Urothelium cell line (cell line): ENCODE measurements around the gene SEMA3F.
"Not testable (repeated sequence)": the region's sequence is repeated elsewhere in the genome, so short reads cannot be mapped to it uniquely, and the experiment has no call there.

ENCODE experiments used
- DNase-seq: peaks from one replicate; pipeline ENCODE4 v3.0.0; 2011; ENCODE audit warnings: low spot score, mixed read lengths
- FAIRE-seq: peaks from 2 replicates; lab custom pipeline; 2011; peaks lifted over from hg19 to GRCh38; lab: Jason Lieb, UNC

The SEMA3F gene

DNA sequence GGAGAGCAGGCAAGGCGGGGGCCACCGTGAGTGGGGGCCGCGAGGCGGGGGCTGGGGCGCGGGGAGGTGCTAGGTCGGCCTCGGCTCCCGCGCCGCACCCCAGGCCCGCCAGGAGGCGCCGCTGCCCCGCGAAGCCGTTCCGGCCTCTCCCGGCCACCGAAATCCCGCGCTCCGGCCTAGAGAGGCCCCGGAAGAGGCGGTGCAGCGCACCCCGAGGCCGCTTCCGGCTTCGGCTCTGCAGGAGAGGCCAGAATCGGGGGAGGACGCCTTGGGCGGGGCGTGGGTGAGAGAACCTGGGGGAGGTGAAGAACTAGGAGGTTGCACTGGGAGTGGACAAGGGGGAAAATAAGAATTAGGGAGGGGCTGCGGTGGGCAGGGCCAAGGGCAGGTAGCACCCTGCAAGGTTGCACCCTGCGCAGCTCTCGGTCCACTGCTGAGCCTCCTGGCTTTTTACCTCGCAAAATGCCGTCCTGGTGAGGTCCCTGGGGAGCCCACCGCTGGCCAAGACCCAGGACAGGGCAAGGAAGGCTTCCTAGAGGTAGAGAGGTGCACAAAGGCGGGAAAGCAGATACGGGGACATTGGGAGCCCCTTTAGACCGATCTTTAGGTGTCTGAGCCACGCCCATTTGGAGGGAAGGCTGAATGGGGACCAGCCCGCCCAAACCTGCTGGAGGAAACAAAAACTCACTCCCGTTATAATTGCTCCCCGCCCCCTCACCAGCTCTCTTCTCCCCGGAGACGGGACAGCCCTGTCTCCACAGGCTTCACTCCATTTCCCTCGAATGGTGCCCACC lies 72.5 kb downstream of the SEMA3F start:
- FAIRE-seq, result no peak
- DNase-seq, result peak; percentile 97

DNA sequence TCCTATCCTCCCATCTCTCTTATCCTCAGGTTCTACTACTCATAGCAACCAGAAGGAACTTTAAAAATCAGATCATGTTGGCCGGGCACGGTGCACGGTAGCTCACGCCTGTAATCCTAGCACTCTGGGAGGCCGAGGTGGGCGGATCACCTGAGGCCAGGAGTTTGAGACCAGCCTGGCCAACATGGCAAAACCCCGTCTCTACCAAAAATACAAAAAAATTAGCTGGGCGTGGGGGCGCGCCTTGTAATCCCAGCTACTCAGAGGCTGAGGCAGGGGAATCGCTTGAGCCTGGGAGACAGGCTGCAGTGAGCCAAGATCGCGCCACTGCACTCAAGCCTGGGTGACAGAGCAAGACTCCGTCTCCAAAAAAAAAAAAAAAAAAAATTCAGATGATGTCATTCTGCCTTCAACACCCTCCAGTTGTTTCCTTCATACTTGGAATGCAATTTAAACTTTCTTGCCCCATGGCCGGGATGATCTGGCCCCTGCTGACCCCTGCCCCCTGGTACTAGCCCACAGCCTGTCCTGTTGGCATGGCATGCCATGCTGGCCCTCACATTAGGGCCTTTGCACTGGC lies 73.2 kb downstream of the SEMA3F start:
- FAIRE-seq, DNase-seq: not testable (repeated sequence)

DNA sequence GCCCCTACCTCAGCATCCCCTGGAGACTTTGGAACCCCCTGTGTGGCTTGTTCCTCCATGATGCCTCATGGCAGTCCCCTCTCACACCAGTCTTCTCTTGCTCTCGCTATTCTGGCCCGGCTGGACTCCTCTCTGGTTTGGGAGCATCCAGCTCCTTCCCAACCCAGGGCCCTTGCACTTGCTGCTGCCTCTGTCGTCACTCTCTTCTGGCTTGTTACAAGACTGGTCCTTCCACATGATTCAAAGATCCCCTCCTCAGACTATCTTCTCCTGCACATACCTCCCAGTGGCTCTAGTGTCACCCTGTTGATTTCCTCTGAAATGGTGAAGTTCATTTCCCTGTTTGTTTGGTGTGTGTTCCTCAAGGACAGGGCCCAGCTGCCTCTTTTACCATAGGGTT lies 74.4 kb downstream of the SEMA3F start:
- DNase-seq, result no peak
- no peak for FAIRE-seq

DNA sequence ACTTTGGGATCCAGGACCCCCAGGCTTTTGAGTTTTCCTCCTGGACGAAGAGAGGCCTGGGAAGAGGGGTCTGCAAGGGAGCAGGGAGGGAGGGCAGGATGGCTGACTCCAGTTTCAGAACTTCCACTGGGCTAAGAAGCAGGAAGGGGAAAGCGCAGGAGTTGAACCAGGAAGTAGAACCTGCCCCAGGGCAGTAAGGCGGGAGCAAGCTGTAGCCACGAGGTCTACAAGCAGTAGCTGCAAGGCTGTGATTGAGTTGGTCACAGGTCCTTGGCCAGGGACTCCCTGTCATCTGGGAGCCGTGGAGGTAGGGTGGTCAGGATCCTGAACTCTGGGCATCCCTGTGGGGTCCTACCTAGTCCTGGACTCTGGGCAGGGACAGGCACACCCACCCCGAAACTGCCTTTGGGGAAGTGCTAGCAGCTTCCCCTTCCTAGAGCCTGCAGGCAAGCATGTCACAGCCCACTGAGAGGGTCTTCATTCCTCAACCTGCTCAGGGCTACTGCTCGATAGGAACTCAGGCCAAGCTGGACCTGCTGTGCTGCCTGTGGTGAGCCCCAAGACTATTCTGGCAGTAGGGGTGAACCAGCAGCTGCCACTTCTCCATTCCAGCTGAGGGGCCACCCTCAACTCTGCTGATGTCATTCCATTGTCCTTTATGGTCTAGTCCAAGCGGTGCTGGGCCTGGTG lies 75.1 kb downstream of the SEMA3F start:
- no peak for FAIRE-seq
- no peak for DNase-seq

DNA sequence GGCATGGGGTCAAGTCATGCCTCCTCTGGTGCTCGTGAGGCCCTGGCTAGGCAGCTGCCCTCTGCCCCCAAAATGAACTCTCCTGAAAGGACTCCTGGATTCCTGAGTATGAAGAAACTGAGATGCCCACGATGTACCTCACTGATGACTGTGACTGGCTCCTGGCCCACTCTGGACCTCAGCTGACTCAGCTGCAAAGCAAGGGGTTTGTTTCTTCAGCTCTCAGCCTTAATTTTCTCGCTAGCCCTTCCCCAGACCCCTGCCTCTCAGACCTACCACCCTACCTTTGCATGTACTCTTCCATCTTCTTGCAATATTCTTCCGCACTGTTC lies 75.6 kb downstream of the SEMA3F start:
- no peak for DNase-seq
- no peak for FAIRE-seq

DNA sequence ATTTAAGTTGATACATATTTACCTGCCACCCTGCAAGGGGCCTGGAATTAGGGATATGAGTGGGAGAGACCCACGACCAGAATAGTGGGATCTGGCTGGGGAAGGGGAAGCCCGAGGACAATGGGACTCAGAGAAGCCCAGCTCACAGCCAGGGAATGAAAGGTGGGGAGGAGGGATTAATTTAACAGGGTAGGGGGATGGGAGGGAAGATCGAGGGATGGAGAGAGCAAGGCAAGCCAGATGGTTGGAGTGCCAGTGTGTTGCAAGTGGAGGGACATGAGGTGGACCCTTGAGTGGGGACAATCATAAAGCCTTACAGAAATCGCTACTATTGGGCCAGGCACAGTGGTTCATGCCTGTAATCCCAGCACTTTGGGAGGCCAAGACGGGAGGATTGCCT lies 76.5 kb downstream of the SEMA3F start:
- FAIRE-seq (no peak), DNase-seq (no peak)

DNA sequence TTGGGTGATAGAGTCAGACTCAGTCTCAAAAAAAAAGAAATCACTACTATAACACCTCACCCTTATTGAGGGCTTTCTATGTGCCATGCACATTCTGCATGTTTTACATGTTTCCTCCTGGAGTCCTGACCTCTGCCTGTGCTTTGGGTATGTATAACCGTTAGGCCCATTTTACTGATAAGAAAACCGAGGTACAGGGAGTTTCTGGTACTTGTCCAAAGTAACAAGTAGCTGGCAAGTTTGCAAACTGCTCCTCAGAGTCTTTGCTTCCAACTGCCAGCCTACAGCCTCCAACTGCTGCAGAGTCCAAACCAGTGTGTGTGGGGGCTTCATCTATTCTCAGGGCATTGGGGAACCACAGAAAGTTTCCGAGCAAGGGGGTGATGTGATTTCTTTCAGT lies 77.2 kb downstream of the SEMA3F start:
- FAIRE-seq (no peak), DNase-seq (no peak)

DNA sequence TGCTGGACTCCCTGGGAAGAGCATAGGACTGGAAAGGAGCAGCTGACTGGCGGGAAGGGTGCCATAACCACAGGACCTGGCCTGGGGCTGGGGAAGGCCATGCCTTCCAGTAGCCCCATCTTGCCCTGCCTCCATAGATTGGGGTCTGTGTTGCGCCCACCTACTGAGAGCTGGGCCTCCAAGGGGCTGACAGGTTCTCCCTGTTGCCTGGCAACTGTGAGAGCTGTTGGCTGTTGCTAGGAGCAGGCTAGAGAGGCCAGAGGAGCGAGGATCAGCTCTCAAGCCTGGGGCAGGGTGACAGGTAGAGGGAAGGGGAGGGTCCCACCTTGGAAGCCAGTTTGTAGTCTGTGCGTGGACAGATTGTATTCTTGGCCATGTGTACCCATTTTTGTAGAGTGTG lies 78.1 kb downstream of the SEMA3F start:
- DNase-seq, result no peak
- FAIRE-seq, result no peak

DNA sequence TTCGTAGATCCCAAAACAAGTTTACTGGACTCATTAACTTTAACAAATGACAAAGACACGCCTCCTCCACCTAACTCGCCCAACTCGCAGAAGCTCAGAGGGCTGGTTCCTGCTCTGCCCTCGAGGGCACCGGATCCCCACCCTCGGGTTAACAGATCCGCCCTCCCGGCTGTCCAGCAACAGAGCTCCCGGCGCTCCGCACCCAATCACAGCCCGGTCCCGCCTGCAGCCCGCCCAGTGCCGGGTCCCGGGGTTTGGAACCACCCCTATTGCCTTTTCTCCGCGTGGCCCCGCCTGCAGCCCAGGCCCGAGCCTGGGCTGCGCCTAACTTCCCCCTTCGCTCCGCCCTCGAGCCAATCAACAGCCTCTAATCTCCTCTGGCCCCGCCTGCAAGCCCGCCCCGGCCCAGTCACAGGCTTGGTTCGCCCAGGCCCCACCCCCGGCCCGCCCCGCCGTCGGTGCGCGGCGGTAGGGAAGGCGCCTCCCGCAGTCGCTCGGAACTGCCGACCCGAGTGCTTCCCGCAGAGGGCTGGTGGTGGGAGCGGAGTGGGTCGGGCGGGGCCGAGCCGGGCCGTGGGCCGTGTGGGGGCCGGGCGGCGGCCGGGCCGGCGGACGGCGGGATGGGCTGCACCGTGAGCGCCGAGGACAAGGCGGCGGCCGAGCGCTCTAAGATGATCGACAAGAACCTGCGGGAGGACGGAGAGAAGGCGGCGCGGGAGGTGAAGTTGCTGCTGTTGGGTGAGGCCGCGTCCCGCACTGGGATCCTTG lies 80.8 kb downstream of the SEMA3F start, which contains the start of gene GNAI2:
Gene GNAI2 (plus strand): TSS at position 489 of the 768 bp plus-strand sequence. CDS start 132 bp downstream, at position 621.
- DNase-seq (peak; percentile 99), FAIRE-seq (peak; percentile 96)

DNA sequence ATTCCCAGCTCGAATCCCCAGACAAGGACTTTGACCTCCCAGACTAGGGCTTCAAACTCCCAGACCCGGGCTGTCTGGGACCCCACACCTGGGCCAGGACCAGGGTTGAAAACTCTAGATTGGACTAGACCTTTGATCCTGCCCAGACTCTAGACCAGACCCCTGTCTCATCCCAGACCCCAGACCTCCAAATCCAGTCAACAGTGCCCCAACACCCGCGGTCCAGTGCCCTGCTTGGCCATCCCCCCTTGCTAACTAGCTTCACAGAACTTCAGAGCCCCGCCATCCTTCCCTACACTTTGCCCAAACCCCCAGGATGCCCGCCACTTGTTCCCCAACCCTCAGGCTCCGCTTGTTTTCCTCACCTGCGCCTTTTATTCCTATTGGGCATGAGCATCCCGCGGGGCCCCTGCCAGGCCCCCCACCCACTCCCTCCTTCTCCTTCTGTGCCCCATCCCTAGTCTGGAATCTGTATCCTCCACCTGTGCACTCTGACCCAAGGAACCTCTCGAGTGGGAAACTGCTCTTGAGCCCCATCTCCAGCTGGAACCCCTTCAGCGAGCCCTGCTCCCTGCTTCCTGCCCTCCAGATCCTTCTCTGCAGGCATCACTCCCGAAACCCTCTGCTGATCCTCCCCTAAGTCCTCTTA lies 81.5 kb downstream of the SEMA3F start:
- DNase-seq (no peak), FAIRE-seq (no peak)

DNA sequence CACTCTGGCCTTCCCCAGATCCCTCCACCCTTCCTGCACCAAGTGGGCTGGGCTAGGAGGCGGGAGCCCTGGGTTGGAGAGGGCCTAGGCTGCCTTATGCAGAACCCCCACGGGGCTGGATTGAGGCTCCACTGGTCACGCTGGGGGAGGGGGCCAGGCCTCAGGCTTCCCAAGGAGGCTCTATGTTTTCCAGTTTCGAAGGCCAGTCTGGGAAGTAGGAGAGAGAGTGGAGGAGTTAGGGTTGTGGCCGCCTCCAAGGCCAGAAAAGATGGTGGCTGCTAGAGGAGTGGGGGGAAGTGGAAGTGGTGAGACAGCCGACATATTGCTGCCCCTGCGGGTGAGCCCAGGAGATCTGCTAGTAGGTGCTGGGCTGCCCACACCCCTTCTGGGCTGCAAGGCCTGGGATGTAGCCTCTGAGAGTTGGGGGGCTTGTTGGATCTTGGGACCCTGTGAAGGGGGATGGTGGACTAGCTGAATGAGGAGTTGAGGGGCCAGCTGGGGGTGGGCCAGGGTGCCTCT lies 82.1 kb downstream of the SEMA3F start:
- FAIRE-seq (no peak), DNase-seq (no peak)

DNA sequence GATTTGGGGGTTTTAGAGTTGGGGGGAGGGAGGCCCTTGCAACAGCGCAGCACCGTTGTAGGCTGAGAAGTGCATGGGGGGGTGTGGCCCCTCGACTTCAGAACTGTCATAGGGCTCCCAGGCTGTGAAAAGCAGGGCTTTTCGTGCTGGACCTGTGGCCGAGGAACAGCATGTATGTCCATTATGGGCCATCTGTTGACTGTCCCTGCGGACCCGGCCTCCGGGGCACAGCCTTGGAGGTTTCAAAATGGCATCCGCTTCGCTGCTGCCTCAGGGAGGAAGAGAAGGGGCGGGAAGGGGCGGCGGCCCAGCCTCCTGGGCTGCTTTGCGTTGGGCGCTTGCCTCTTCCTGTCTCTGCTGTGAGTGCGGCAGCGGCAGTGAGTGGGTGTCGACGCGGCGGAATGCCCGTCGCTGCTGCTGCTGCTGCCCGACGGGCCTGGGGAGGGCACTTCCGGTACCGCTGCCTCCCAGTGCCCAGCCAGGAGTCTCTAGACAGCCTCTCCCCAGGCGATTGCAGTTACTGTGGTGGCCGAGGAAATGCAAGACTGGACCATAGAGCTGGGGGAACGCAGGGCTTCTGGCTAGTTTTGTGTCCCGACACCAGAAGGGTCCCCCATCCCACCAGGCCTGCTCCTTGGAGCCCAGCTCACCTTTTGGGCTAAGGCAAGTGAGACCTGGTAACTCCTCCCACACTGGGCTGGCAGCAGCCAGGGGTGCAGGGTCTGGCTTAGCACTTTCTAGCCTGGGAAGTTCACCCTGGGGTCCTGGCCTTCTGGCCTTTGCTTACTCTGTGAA lies 82.8 kb downstream of the SEMA3F start:
- FAIRE-seq (peak; percentile 90), DNase-seq (peak; percentile 90)

DNA sequence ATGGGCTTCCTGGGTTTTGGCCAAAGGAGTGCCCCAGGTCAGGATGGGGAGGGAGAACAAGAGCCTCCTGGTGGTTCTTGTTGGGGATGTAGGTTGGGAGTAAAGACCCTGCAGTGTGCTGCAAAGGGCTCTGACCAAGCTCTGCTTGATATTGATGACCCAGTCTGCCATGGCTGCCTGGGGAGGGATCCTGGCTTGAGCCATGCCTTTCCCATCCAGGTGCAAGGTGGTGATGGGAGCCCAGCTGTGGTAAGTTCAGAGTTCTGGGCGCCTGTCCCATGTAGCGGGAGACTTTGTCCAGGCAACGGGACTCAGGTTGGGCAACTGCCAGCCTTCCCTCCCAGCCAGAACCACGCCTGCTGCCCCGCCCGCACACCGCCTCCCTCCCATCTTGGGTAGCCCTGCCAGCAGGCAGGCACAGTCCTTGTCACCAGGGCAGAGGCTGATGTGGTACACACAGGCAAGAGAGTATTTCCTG lies 83.5 kb downstream of the SEMA3F start:
- FAIRE-seq (peak; percentile 74), DNase-seq (peak; percentile 49)
